HCT116 (cell line): ENCODE measurements around the gene FIBCD1. TPM values are rescaled to one million over a fixed set of nuclear protein-coding genes. Genes with fewer than 3 reads are reported as not detected.

Experiments
- ATAC-seq: fragments of 200-7000 bp; cut with Tn5 transposase; 2 replicates; pipeline ENCODE4 v1.9.1; 2020; ENCODE audit warnings: mild to moderate bottlenecking, moderate library complexity
- BruUV-seq: library from RNA; stranded (reverse); fragments of 400-500 nt; replicated peaks from 2 replicates; lab custom pipeline; 2021; lab: Mats Ljungman, UMichigan
- CTCF ChIA-PET: fragments of 300-600 bp; sonication (Branson Sonifier 250); formaldehyde crosslinking; loops from one replicate; lab custom pipeline; 2021; ENCODE audit warnings: antibody characterized with exemption; lab: Charles Lee
- POLR2A ChIA-PET: fragments of 300-600, 350-600 bp; sonication (Branson Sonifier 250); formaldehyde crosslinking; loops from one replicate; lab custom pipeline; 2021; ENCODE audit warnings: antibody characterized with exemption; lab: Charles Lee
- RAD21 ChIA-PET, 2 experiments: fragments of 300-600 bp; sonication (Branson Sonifier 250); formaldehyde crosslinking; loops; one replicate each; lab custom pipeline; 2023; ENCODE audit warnings: low total read pairs in 2 of 2; ENCODE audit not compliant: uncharacterized antibody in 2 of 2, unreplicated experiment in 2 of 2, low non-redundant PET in 1 of 2; lab: Charles Lee
- DNase-seq: peaks from one replicate; pipeline ENCODE4 v3.0.0-alpha.2; 2010; ENCODE audit warnings: low read depth, low spot score
- H2AFZ ChIP-seq: fragments of 200-600 bp; shearing (Covaris generic), sonication (generic); 2 replicates; pipeline ENCODE4 v1.6.1; 2017; ENCODE audit warnings: low read depth, mixed run types, mixed read lengths, antibody characterized with exemption, low read length; ENCODE audit not compliant: poor library complexity, severe bottlenecking
- H3K27ac ChIP-seq: 2 replicates; pipeline ENCODE4 v1.5.1; 2012; ENCODE audit warnings: low read depth, low read length
- H3K27me3 ChIP-seq: fragments of 200-600 bp; sonication (generic); 2 replicates; pipeline ENCODE4 v1.6.1; 2016; ENCODE audit warnings: mixed run types, low read length, mixed read lengths; ENCODE audit not compliant: insufficient read depth
- H3K36me3 ChIP-seq, 2 experiments: fragments of 200-500 bp in 1 of 2; fragments of 200-600 bp in 1 of 2; sonication (Bioruptor generic) in 1 of 2; sonication (generic) in 1 of 2; 2 replicates each; pipeline versions ENCODE4 v1.5.1 to v1.6.1; 2014 to 2016; ENCODE audit warnings: low read length in 2 of 2, inconsistent platforms in 1 of 2, mixed read lengths in 1 of 2, mixed run types in 1 of 2; ENCODE audit not compliant: insufficient read depth in 2 of 2, control insufficient read depth in 1 of 2
- H3K4me1 ChIP-seq, 2 experiments: fragments of 200-600 bp in 1 of 2; sonication (generic) in 1 of 2; 2 replicates each; pipeline versions ENCODE4 v1.5.1 to v1.6.1; 2012 to 2017; ENCODE audit warnings: low read length in 2 of 2, inconsistent platforms in 1 of 2, mild to moderate bottlenecking in 1 of 2, mixed read lengths in 1 of 2, mixed run types in 1 of 2, moderate library complexity in 1 of 2; ENCODE audit not compliant: insufficient read depth in 2 of 2, control insufficient read depth in 1 of 2
- H3K4me2 ChIP-seq: fragments of 200-600 bp; sonication (generic); 2 replicates; pipeline ENCODE4 v1.6.1; 2017; ENCODE audit warnings: mixed run types, low read length, mixed read lengths
- H3K4me3 ChIP-seq, 2 experiments: fragments of 200-600 bp in 1 of 2; sonication (generic) in 1 of 2; replicated peaks in 1 of 2; 2 replicates each; pipeline ENCODE4 v1.5.1; 2011 to 2016; ENCODE audit warnings: low read length in 2 of 2, control low read depth in 1 of 2, low read depth in 1 of 2, mild to moderate bottlenecking in 1 of 2, mixed read lengths in 1 of 2, mixed run types in 1 of 2
- H3K79me2 ChIP-seq: fragments of 200-600 bp; sonication (generic); 2 replicates; pipeline ENCODE4 v1.6.1; 2017; ENCODE audit warnings: mild to moderate bottlenecking, mixed run types, low read length, moderate library complexity, mixed read lengths; ENCODE audit not compliant: insufficient read depth
- H3K9ac ChIP-seq: fragments of 200-600 bp; sonication (generic); 2 replicates; pipeline ENCODE4 v1.6.1; 2016; ENCODE audit warnings: low read length, mixed read lengths
- H3K9me2 ChIP-seq: fragments of 200-600 bp; sonication (generic), shearing (Covaris generic); 2 replicates; pipeline ENCODE4 v1.6.1; 2017; ENCODE audit warnings: mixed run types, mild to moderate bottlenecking, moderate library complexity; ENCODE audit not compliant: insufficient read depth
- H3K9me3 ChIP-seq, 2 experiments: fragments of 200-500 bp in 1 of 2; fragments of 200-600 bp in 1 of 2; sonication (Bioruptor generic) in 1 of 2; sonication (generic) in 1 of 2; 2 replicates each; pipeline ENCODE4 v1.6.1; 2014 to 2017; ENCODE audit warnings: low read length in 2 of 2, mixed read lengths in 2 of 2, inconsistent platforms in 1 of 2, low read depth in 1 of 2, mild to moderate bottlenecking in 1 of 2, mixed run types in 1 of 2, moderate library complexity in 1 of 2; ENCODE audit not compliant: control insufficient read depth in 1 of 2, insufficient read depth in 1 of 2
- H4K20me1 ChIP-seq: fragments of 200-600 bp; sonication (generic), shearing (Covaris generic); 2 replicates; pipeline ENCODE4 v1.6.1; 2017; ENCODE audit warnings: mixed run types, mild to moderate bottlenecking, moderate library complexity; ENCODE audit not compliant: insufficient read depth
- ATF3 ChIP-seq: IDR thresholded peaks from 2 replicates; pipeline ENCODE4 v1.6.1; 2012
- CEBPB ChIP-seq: IDR thresholded peaks from 2 replicates; pipeline ENCODE4 v1.6.1; 2012; ENCODE audit warnings: low read depth
- CTCF ChIP-seq, 3 experiments: fragments of 200-600 bp in 1 of 3; sonication (generic) in 1 of 3; IDR thresholded peaks in 2 of 3; conservative IDR thresholded peaks in 1 of 3; 2 replicates each; pipeline ENCODE4 v1.5.1; 2012 to 2017; ENCODE audit warnings: low read depth in 2 of 3, low read length in 2 of 3, antibody characterized with exemption in 1 of 3, borderline replicate concordance in 1 of 3, control low read depth in 1 of 3, mild to moderate bottlenecking in 1 of 3, mixed read lengths in 1 of 3, mixed run types in 1 of 3, moderate library complexity in 1 of 3; ENCODE audit not compliant: insufficient read depth in 1 of 3
- EGR1 ChIP-seq: IDR thresholded peaks from 2 replicates; pipeline ENCODE4 v1.6.1; 2012; ENCODE audit warnings: low read depth
- ELF1 ChIP-seq: IDR thresholded peaks from 2 replicates; pipeline ENCODE4 v1.6.1; 2012; ENCODE audit warnings: low read depth, borderline replicate concordance
- EZH2phosphoT487 ChIP-seq: fragments of 200-600 bp; IDR thresholded peaks from 2 replicates; pipeline ENCODE4 v1.6.1; 2018; ENCODE audit warnings: antibody characterized with exemption, borderline replicate concordance
- JUND ChIP-seq: IDR thresholded peaks from 2 replicates; pipeline ENCODE4 v1.6.1; 2012
- MAX ChIP-seq: IDR thresholded peaks from 2 replicates; pipeline ENCODE4 v1.6.1; 2012
- POLR2A ChIP-seq: IDR thresholded peaks from 2 replicates; pipeline ENCODE4 v1.7.0; 2011; ENCODE audit warnings: borderline replicate concordance; ENCODE audit not compliant: insufficient read depth, insufficient read length; ENCODE audit errors: extremely low read depth
- POLR2AphosphoS5 ChIP-seq: IDR thresholded peaks from 2 replicates; pipeline ENCODE4 v1.6.1; 2011; ENCODE audit warnings: mild to moderate bottlenecking, low read depth, low read length, moderate library complexity
- RAD21 ChIP-seq: IDR thresholded peaks from 2 replicates; pipeline ENCODE4 v1.6.1; 2012; ENCODE audit warnings: low read depth, mild to moderate bottlenecking
- REST ChIP-seq: IDR thresholded peaks from 2 replicates; pipeline ENCODE4 v1.6.1; 2012; ENCODE audit warnings: low read depth
- SIN3A ChIP-seq: IDR thresholded peaks from 2 replicates; pipeline ENCODE4 v1.6.1; 2012; ENCODE audit warnings: low read depth
- SP1 ChIP-seq: IDR thresholded peaks from 2 replicates; pipeline ENCODE4 v1.6.1; 2012; ENCODE audit warnings: low read depth
- SRF ChIP-seq: IDR thresholded peaks from 2 replicates; pipeline ENCODE4 v1.6.1; 2012; ENCODE audit warnings: low read depth
- TCF7L2 ChIP-seq: IDR thresholded peaks from 2 replicates; pipeline ENCODE4 v1.7.0; 2011; ENCODE audit warnings: borderline replicate concordance, inconsistent platforms; ENCODE audit not compliant: insufficient read depth, insufficient read length; ENCODE audit errors: extremely low read depth
- YY1 ChIP-seq: IDR thresholded peaks from 2 replicates; pipeline ENCODE4 v1.6.1; 2011; ENCODE audit warnings: low read length, low read depth, moderate library complexity, mild to moderate bottlenecking; ENCODE audit not compliant: insufficient replicate concordance; ENCODE audit errors: extremely low read depth
- ZBTB33 ChIP-seq: IDR thresholded peaks from 2 replicates; pipeline ENCODE4 v1.6.1; 2011; ENCODE audit warnings: mild to moderate bottlenecking, low read length, moderate library complexity; ENCODE audit not compliant: insufficient replicate concordance; ENCODE audit errors: extremely low read depth
- ZFX ChIP-seq: fragments of 450-650 bp; IDR thresholded peaks from 2 replicates; pipeline ENCODE4 v1.6.1; 2017
- ZNF274 ChIP-seq: fragments of 200-500 bp; sonication (Bioruptor generic); IDR thresholded peaks from 2 replicates; pipeline ENCODE4 v1.6.1; 2014; ENCODE audit warnings: mild to moderate bottlenecking, low read depth, low read length, inconsistent platforms
- intact Hi-C: fragments of 100-400 bp; cut with micrococcal nuclease; formaldehyde crosslinking; loops from 2 replicates; pipeline ENCODE4 v1.10.0; 2022
- total RNA-seq: library from RNA; stranded (reverse); gene quantifications from one replicate; pipeline ENCODE4 v1.2.1, GENCODE V29; 2021; ENCODE audit not compliant: unreplicated experiment

FIBCD1 gene
- total RNA-seq, 1 experiment from 2014 or later: 26.1 TPM

DNA sequence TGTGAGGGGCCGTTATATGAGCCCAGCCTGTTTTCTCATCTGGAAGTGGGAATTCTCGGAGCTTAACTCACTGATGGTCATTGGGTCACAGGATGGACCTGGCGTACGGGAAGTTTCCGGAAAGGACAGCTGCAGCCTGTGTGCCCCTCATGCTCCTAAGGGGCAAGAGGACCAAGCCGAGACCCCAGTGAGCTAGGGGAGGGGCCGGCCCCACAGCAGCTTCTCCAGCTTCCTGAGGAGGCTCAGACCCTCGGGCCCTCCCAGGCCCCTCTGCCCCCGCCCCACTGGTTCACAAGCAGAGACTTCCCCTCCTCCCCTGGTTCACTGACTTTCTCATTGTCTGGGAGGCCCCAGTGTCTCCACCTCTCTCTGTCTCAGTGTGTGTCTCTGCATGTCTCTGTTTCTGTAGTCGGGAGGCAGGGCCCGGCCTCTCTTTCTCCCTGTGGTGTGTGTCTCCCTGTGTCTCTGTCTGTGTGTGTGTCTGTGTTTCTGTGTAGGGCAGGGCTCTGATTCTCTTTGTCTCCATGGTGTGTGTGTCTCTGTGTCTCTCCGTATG lies 32.3 kb upstream of the FIBCD1 start:
- ATAC-seq (no peak), DNase-seq (no peak)
- H3K9me3 ChIP-seq: no peaks in the 10 kb centered on the region
- H3K9me2 ChIP-seq: no peaks in the 10 kb centered on the region
- no peak overlapping the region for H3K27ac ChIP-seq
- ChIA-PET RAD21 (no interaction called here), POLR2A (no interaction called here), CTCF (no interaction called here)
- no peaks in the 10 kb centered on the region for H4K20me1 ChIP-seq
- no peak overlapping the region for H3K4me3 ChIP-seq
- intact Hi-C loops: no loop called here
- no peaks in the 10 kb centered on the region for H3K36me3 ChIP-seq
- no peaks in the 10 kb centered on the region for H3K79me2 ChIP-seq
- BruUV-seq: no TSS peak
- TF ChIP-seq EZH2phosphoT487 (no peak), POLR2AphosphoS5 (no peak), EGR1 (no peak), REST (no peak), SIN3A (no peak), CEBPB (no peak), ZBTB33 (no peak), JUND (no peak), CTCF (IDR thresholded peaks at IDR 0.05 in 2 of 3, conservative IDR thresholded peaks at IDR 0.05 in 1 of 3; ENCODE audit: borderline replicate concordance in 1 of 3, insufficient read depth in 1 of 3, low read depth in 2 of 3, low read length in 2 of 3) (no peak), POLR2A (no peak), ELF1 (no peak), ATF3 (no peak), RAD21 (no peak), ZNF274 (no peak), SRF (no peak), TCF7L2 (no peak), SP1 (no peak), ZFX (no peak), MAX (no peak), YY1 (no peak)
- H2AFZ ChIP-seq: no peak overlapping the region
- H3K4me2 ChIP-seq: no peak overlapping the region
- no peak overlapping the region for H3K9ac ChIP-seq
- no peaks in the 10 kb centered on the region for H3K4me1 ChIP-seq
- H3K27me3 ChIP-seq: peaks cover 3% of the 10 kb centered on the region; the same call in 1 of the 2 replicates
